Heart left ventricle (tissue), 16 donors: ENCODE measurements around the gene MRRF. TPM values are rescaled to one million over a fixed set of nuclear protein-coding genes. Genes with fewer than 3 reads are reported as not detected.
"Not testable (repeated sequence)": the region's sequence is repeated elsewhere in the genome, so short reads cannot be mapped to it uniquely, and the experiment has no call there.

Source experiments
- ATAC-seq, 4 donors: fragments of 200-7000 bp; cut with Tn5 transposase; one replicate each; pipeline ENCODE4 v1.9.1; 2020 to 2022; ENCODE audit warnings: moderate library complexity in 4 of 4, mild to moderate bottlenecking in 3 of 4, moderate number of reproducible peaks in 1 of 4
- DNase-seq, 5 donors: peaks; one replicate each; pipeline ENCODE4 v3.0.0-alpha.2; 2020
- H3K27ac ChIP-seq, 12 donors: fragments of 200-600 bp; sonication (generic) in 4 of 12; one replicate each; pipeline versions ENCODE4 v1.5.0 to v1.8.0; 2016 to 2022; ENCODE audit warnings: mild to moderate bottlenecking in 2 of 12
- H3K27me3 ChIP-seq, 9 donors: fragments of 200-600 bp; sonication (generic) in 2 of 9; one replicate each; pipeline versions ENCODE4 v1.5.1 to v1.8.0; 2016 to 2022; ENCODE audit warnings: mild to moderate bottlenecking in 3 of 9
- H3K36me3 ChIP-seq, 9 donors: fragments of 200-600 bp; sonication (generic) in 2 of 9; one replicate each; pipeline versions ENCODE4 v1.5.0 to v1.8.0; 2018 to 2022; ENCODE audit warnings: mild to moderate bottlenecking in 2 of 9
- H3K4me1 ChIP-seq, 12 donors: fragments of 200-600 bp; sonication (generic) in 4 of 12; one replicate each; pipeline versions ENCODE4 v1.5.0 to v1.8.0; 2016 to 2022; ENCODE audit warnings: mild to moderate bottlenecking in 3 of 12
- H3K4me3 ChIP-seq, 12 donors: fragments of 200-600 bp; sonication (generic) in 4 of 12; one replicate each; pipeline versions ENCODE4 v1.5.0 to v1.8.0; 2017 to 2022; ENCODE audit warnings: mild to moderate bottlenecking in 9 of 12, moderate library complexity in 4 of 12
- H3K9me3 ChIP-seq, 12 donors: fragments of 200-600 bp; sonication (generic) in 4 of 12; one replicate each; pipeline versions ENCODE4 v1.5.0 to v1.8.0; 2016 to 2022; ENCODE audit warnings: mild to moderate bottlenecking in 1 of 12
- CTCF ChIP-seq, 12 donors: fragments of 200-600 bp; sonication (generic) in 4 of 12; IDR thresholded peaks; one replicate each; pipeline versions ENCODE4 v1.5.0 to v1.8.0; 2018 to 2022; ENCODE audit warnings: antibody characterized with exemption in 12 of 12, mild to moderate bottlenecking in 5 of 12
- POLR2A ChIP-seq, 2 donors: fragments of 450-650 bp; IDR thresholded peaks; one replicate each; pipeline ENCODE4 v1.6.1; 2017; ENCODE audit warnings: antibody characterized with exemption in 2 of 2, mild to moderate bottlenecking in 2 of 2, moderate library complexity in 2 of 2
- WGBS, 4 donors: extraction: QIAGEN DNeasy Blood & Tissue Kit in 2 of 4; methylation state at CpG; one replicate each; pipeline versions ENCODE4 v1.1.5 to v1.1.7; 2013 to 2018; 5-methylcytosine and 5-hydroxymethylcytosine counted together
- intact Hi-C, 10 donors: fragments of 100-400 bp; cut with DNase I; formaldehyde crosslinking; loops; one replicate each; pipeline versions ENCODE4 v1.11.1 to v1.14.2; 2022
- polyA plus RNA-seq, 2 donors: library from polyadenylated mRNA; stranded (reverse); fragments of 200-250 nt; gene quantifications; one replicate each; pipeline ENCODE4 v1.2.3, GENCODE V29; 2013
- total RNA-seq, 9 donors: library from RNA; depleted of rRNA in 2 of 9; stranded (reverse); fragments of >200 nt in 2 of 9; fragmentation: NEBNext Ultra II Directional in 3 of 9; extraction: Animal tissue kit (Norgen Biotek cat#: 25700) in 3 of 9; gene quantifications; one replicate each; pipeline versions ENCODE4 v1.1.0 to v1.2.4, GENCODE V29; 2016 to 2023
- donor health status: ischemic (EF 13 %, LVEDD 7.1; RV severe dilation, severe dysfunction).
- donor health status: healthy with polysubstance abuse.
- donor health status: DM: no; HTN: yes; CAD: no.
- donor health status: DM: no; HTN: no; CAD: no.
- donor health status: ischemic (EF 25% LVEDD 6.9; RV normal size, moderate dysfunction).
- donor health status: ischemic (EF 25% LVEDD 5.7; RV mildly dilated, moderate dysfunction).
- donor health status: healthy.
- donor health status: DM: yes; HTN: yes; CAD: no.
- donor health status: ischemic (EF 35%, LVEDD 5.7; RV mildly dilated, moderate dysfunction).
- donor health status: nonischemic (EF 11% LVEDD 7.7; RV severe dilation, severe dysfunction).
- donor health status: DM: yes; HTN: yes; CAD: no.
- donor health status: PGD.
- donor health status: ischemic (EF 29% LVEDD 5.4; RV normal size, mild dysfunction).
- donor health status: nonischemic (EF 23%, LVEDD 6.1; RV moderate dilation, normal function).

The MRRF gene
- total and polyA plus RNA-seq, 11 donors = 27.0 to 48.1 (median 36.0) TPM

DNA sequence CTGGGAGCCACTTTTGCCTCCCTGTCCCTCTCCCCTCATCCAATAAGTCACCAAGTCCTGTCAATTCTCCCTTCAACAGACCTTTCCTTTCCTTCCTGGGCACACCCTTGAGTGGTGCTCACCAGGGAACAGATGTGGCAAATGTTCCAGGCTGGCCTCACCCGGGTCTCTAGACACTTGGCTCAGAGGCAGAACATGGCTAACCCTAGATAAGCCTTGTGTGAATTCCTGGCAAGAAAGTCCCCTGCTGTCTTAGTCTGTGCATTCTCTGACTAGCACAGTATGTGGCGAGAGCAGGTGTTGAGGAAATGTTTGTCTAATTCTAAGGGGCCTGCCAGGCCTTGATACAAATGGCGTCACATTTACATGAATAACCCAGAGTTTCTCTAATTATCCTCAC is 64.9 kb downstream of the MRRF start:
- H3K27ac ChIP-seq = peak overlapping the region in 1 of 12 donors; percentile 33
- H3K36me3 ChIP-seq = peaks cover 0 to 23% (median 13%) of the 10 kb centered on the region in 9 donors
- H3K27me3 ChIP-seq = no peaks in the 10 kb centered on the region
- ATAC-seq (peak; percentile 41 to 81 (median 60)), DNase-seq (peak in 2 of 5 donors; percentile 28 to 29)
- intact Hi-C loops = no loop called here
- peaks cover 0 to 25% (median 14%) of the 10 kb centered on the region in 12 donors for H3K4me1 ChIP-seq
- WGBS, 4 donors = 43 to 58% (median 49%) methylated on average over 3 of the region's 3 CpGs
- no peak for TF ChIP-seq POLR2A (IDR thresholded peaks at IDR 0.05)
- no peak for TF ChIP-seq CTCF (IDR thresholded peaks at IDR 0.05)
- H3K4me3 ChIP-seq = no peak overlapping the region
- H3K9me3 ChIP-seq = no peaks in the 10 kb centered on the region

GRCh38 chr9:122330466-122330865 is 65.8 kb downstream of the MRRF start:
- ATAC-seq, H3K27me3 ChIP-seq, H3K27ac ChIP-seq, DNase-seq, H3K9me3 ChIP-seq, H3K4me3 ChIP-seq: not testable (repeated sequence)
- WGBS, 4 donors = 84 to 90% (median 88%) methylated on average over 6 of the region's 6 CpGs
- intact Hi-C loops = loop anchor here in 1 of 10 donors (10.0 kb wide), 1 partner anchor 64 kb away; no protein-coding TSS in a partner anchor
- Histone ChIP-seq H3K36me3 (peaks cover 0 to 16% (median 7%) of the 10 kb centered on the region in 9 donors), H3K4me1 (peaks cover 0 to 22% (median 14%) of the 10 kb centered on the region in 12 donors)

- ATAC-seq = no peak
- intact Hi-C loops = loop anchor here in 1 of 10 donors (10.0 kb wide), 1 partner anchor 63 kb away; no protein-coding TSS in a partner anchor
- peak overlapping the region in 1 of 12 donors; percentile 19 for H3K27ac ChIP-seq
Measured at GRCh38 chr9:122331523-122331927, 66.8 kb downstream of the MRRF start.

DNA sequence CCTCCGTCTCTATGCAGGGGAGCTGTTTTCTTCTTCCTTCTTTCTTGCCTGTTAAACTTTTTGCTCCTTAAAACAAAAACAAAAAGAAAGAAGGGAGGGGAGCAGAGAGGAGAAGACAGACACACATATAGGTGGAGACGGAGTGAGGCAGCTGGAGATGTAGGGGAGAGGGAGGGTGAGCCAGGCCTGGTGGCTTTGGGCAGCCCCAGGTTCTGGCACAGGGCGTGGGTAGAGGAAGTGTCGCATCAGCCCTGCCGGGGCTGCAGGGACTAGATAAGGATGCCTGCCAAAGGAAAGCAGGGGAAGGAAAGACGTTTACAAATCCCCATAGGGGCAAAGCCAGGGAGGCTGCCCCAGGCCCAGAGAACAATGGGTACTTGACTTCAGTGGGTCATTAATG is 67.4 kb downstream of the MRRF start:
- Histone ChIP-seq H3K4me1 (peaks cover 0 to 26% (median 14%) of the 10 kb centered on the region in 12 donors), H3K27me3 (no peaks in the 10 kb centered on the region), H3K9me3 (no peaks in the 10 kb centered on the region), H3K36me3 (peaks cover 0 to 13% (median 3%) of the 10 kb centered on the region in 9 donors), H3K4me3 (no peak overlapping the region), H3K27ac (no peak overlapping the region)
- DNase-seq (no peak), ATAC-seq (peak; percentile 58 to 78 (median 64))
- TF ChIP-seq POLR2A (IDR thresholded peaks at IDR 0.05) = no peak
- TF ChIP-seq CTCF (IDR thresholded peaks at IDR 0.05) = no peak
- intact Hi-C loops = loop anchor here in 1 of 10 donors (10.0 kb wide), 1 partner anchor 63 kb away; no protein-coding TSS in a partner anchor
- WGBS, 4 donors = 25 to 41% (median 36%) methylated on average over 6 of the region's 6 CpGs

More at GRCh38 chr9:122331523-122331927, 66.8 kb downstream of the MRRF start:
- Histone ChIP-seq H3K4me1 (peaks cover 0 to 22% (median 14%) of the 10 kb centered on the region in 12 donors), H3K27me3 (no peaks in the 10 kb centered on the region), H3K4me3 (no peak overlapping the region), H3K36me3 (peaks cover 0 to 15% (median 4%) of the 10 kb centered on the region in 9 donors), H3K9me3 (no peaks in the 10 kb centered on the region)
- 71 to 75% (median 73%) methylated on average over 3 of the region's 3 CpGs for WGBS, 4 donors
- TF ChIP-seq CTCF (IDR thresholded peaks at IDR 0.05) (no peak), POLR2A (IDR thresholded peaks at IDR 0.05) (no peak)
- DNase-seq = no peak
